OCI-LY7 (cell line): ENCODE measurements around the gene P4HA3. TPM values are rescaled to one million over a fixed set of nuclear protein-coding genes. Genes with fewer than 3 reads are reported as not detected.

Experiments used
- BruUV-seq: library from RNA; stranded (reverse); fragments of 400-500 nt; replicated peaks from 2 replicates; lab custom pipeline; 2021; lab: Mats Ljungman, UMichigan
- CTCF ChIA-PET: fragments of 300-600 bp; sonication (Branson Sonifier 250); formaldehyde crosslinking; loops from one replicate; lab custom pipeline; 2022; ENCODE audit warnings: antibody characterized with exemption; ENCODE audit not compliant: unreplicated experiment; lab: Charles Lee
- POLR2A ChIA-PET: fragments of 300-600 bp; sonication (Branson Sonifier 250); formaldehyde crosslinking; loops from one replicate; lab custom pipeline; 2022; ENCODE audit warnings: antibody characterized with exemption; lab: Charles Lee
- DNase-seq: peaks from one replicate; pipeline ENCODE4 v3.0.0-alpha.2; 2015; ENCODE audit warnings: low spot score
- H2AFZ ChIP-seq: fragments of 200-600 bp; sonication (generic), shearing (Covaris generic); 2 replicates; pipeline ENCODE4 v1.6.1; 2014; ENCODE audit warnings: mild to moderate bottlenecking, antibody characterized with exemption, low read length, moderate library complexity
- H3K27ac ChIP-seq: fragments of 200-600 bp; sonication (generic); 2 replicates; pipeline ENCODE4 v1.5.1; 2014; ENCODE audit warnings: mixed run types, low read depth, mild to moderate bottlenecking, moderate library complexity, low read length, inconsistent platforms; ENCODE audit not compliant: poor library complexity, severe bottlenecking
- H3K36me3 ChIP-seq: fragments of 200-600 bp; sonication (generic); 2 replicates; pipeline ENCODE4 v1.6.1; 2014; ENCODE audit warnings: mild to moderate bottlenecking, antibody characterized with exemption, low read length, moderate library complexity, mixed read lengths; ENCODE audit not compliant: insufficient read depth
- H3K4me1 ChIP-seq: fragments of 200-600 bp; sonication (generic); 2 replicates; pipeline ENCODE4 v1.5.1; 2014; ENCODE audit warnings: mild to moderate bottlenecking, low read length; ENCODE audit not compliant: insufficient read depth, poor library complexity, severe bottlenecking
- H3K4me2 ChIP-seq: fragments of 200-600 bp; sonication (generic); 2 replicates; pipeline ENCODE4 v1.6.1; 2014; ENCODE audit warnings: mild to moderate bottlenecking, low read length
- H3K4me3 ChIP-seq: fragments of 200-600 bp; sonication (generic); 2 replicates; pipeline ENCODE4 v1.5.1; 2014; ENCODE audit warnings: mild to moderate bottlenecking, low read depth, low read length; ENCODE audit not compliant: poor library complexity, severe bottlenecking
- H3K79me2 ChIP-seq: fragments of 200-600 bp; sonication (generic); 2 replicates; pipeline ENCODE4 v1.6.1; 2016; ENCODE audit warnings: low read depth, mild to moderate bottlenecking, low read length, moderate library complexity, mixed read lengths; ENCODE audit not compliant: insufficient read depth
- H3K9me2 ChIP-seq: fragments of 200-600 bp; sonication (generic); 2 replicates; pipeline ENCODE4 v1.6.1; 2016; ENCODE audit warnings: mild to moderate bottlenecking, low read length, mixed read lengths; ENCODE audit not compliant: insufficient read depth
- H3K9me3 ChIP-seq: fragments of 200-600 bp; sonication (generic); 2 replicates; pipeline ENCODE4 v1.6.1; 2014; ENCODE audit warnings: mild to moderate bottlenecking, mixed run types, low read length, mixed read lengths
- H4K20me1 ChIP-seq: fragments of 200-600 bp; sonication (generic); 2 replicates; pipeline ENCODE4 v1.6.1; 2014; ENCODE audit warnings: mild to moderate bottlenecking, antibody characterized with exemption, low read length, moderate library complexity, mixed read lengths; ENCODE audit not compliant: insufficient read depth
- EZH2phosphoT487 ChIP-seq: fragments of 200-600 bp; sonication (generic); IDR thresholded peaks from 2 replicates; pipeline ENCODE4 v1.6.1; 2018; ENCODE audit warnings: low read depth, borderline replicate concordance, mild to moderate bottlenecking, mixed run types, antibody characterized with exemption, low read length, moderate library complexity, mixed read lengths
- intact Hi-C: fragments of 100-400 bp; cut with micrococcal nuclease; formaldehyde crosslinking; loops from one replicate; pipeline ENCODE4 v1.10.0; 2022; ENCODE audit not compliant: unreplicated experiment
- total RNA-seq, 2 experiments: library from RNA; depleted of rRNA in 1 of 2; stranded (reverse); fragments of >200 nt in 1 of 2; shearing (Covaris generic) in 1 of 2; gene quantifications; 2 replicates each; pipeline ENCODE4 v1.2.3, GENCODE V29; 2014 to 2022
- TF ChIP-seq, protein P1 (sequence below): fragments of 200-600 bp; sonication (generic); conservative IDR thresholded peaks from 2 replicates; pipeline ENCODE4 v1.5.1; 2014; ENCODE audit warnings: mild to moderate bottlenecking, antibody characterized with exemption, low read length, moderate library complexity, mixed read lengths

P4HA3 gene
- total RNA-seq, 2 experiments from 2014 or later: not detected

DNA sequence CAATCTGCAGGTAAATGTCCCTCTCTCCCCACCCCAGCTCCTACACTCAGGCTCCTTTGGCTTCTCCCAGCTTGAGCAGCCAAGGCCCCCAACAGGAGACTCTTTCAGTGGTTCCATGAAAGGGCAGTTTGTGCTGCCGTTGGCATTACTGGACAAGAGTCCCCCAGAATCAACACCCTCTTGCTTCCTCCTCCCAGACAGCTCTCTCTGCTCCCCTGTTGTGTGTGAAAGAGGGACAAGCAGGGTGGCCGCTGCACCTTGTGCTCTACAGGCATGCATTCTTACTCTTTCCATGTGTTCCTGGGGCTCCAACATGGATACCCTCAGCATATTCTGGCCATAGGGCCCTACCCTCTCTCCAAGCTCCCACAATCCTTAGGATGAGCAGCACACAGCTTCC lies 48.7 kb downstream of the P4HA3 start:
- ChIA-PET POLR2A (no interaction called here), CTCF (no interaction called here)
- DNase-seq: no peak
- Histone ChIP-seq H4K20me1 (no peaks in the 10 kb centered on the region), H3K9me3 (no peaks in the 10 kb centered on the region; the same call in 1 of the 2 replicates), H3K4me1 (no peaks in the 10 kb centered on the region), H2AFZ (no peak overlapping the region), H3K9me2 (no peaks in the 10 kb centered on the region), H3K4me2 (no peak overlapping the region), H3K27ac (no peak overlapping the region), H3K79me2 (no peaks in the 10 kb centered on the region), H3K36me3 (no peaks in the 10 kb centered on the region), H3K4me3 (no peak overlapping the region)
- intact Hi-C loops: no loop called here
- TF ChIP-seq EZH2phosphoT487: no peak
- no TSS peak for BruUV-seq

DNA sequence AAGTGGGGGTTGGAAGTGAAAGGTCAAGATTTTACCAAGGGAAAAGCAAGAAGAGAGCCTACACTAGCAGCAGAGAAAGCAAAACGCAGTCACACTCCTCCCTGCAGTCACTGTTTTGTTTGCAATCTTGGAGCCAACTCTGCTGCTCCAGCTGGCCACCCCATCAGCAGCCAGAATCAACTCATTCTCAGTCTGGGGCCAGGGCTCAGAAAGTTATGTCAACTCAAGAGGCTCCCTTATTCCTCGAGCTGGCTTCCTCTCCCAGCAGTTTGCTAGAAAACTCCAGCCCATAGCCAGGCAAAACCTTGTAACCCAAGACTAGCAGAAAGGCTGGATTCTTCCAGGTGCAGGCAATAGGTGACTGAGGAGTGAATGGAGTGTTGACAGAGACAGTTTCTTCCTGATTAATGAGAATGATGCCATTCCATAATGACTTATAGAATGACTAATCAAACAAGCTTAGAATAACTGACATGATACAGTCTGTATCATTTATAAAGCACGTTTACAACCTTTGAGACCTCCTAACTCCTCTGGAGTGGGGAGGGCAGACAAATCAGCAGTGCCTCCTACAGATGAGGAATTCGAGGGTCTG lies 53.4 kb downstream of the P4HA3 start:
- H3K9me3 ChIP-seq: no peaks in the 10 kb centered on the region; the same call in 1 of the 2 replicates
- no peaks in the 10 kb centered on the region for H3K79me2 ChIP-seq
- H4K20me1 ChIP-seq: no peaks in the 10 kb centered on the region
- BruUV-seq: no TSS peak
- no peaks in the 10 kb centered on the region for H3K4me1 ChIP-seq
- no peaks in the 10 kb centered on the region for H3K9me2 ChIP-seq
- H3K27ac ChIP-seq: no peak overlapping the region
- intact Hi-C loops: loop anchor here (5.0 kb wide), 1 partner anchor 189 kb away; no protein-coding TSS in a partner anchor
- no peak for DNase-seq
- POLR2A ChIA-PET: interaction anchor here (0.9 kb wide), 1 partner anchor 125 kb away, joined by 3 read pairs; no protein-coding TSS in a partner anchor
- peaks cover 9% of the 10 kb centered on the region; the same call in 1 of the 2 replicates for H3K36me3 ChIP-seq
- no peak overlapping the region for H3K4me2 ChIP-seq
- H2AFZ ChIP-seq: no peak overlapping the region
- CTCF ChIA-PET: no interaction called here
- no peak for TF ChIP-seq EZH2phosphoT487
- TF ChIP-seq, protein P1, sequence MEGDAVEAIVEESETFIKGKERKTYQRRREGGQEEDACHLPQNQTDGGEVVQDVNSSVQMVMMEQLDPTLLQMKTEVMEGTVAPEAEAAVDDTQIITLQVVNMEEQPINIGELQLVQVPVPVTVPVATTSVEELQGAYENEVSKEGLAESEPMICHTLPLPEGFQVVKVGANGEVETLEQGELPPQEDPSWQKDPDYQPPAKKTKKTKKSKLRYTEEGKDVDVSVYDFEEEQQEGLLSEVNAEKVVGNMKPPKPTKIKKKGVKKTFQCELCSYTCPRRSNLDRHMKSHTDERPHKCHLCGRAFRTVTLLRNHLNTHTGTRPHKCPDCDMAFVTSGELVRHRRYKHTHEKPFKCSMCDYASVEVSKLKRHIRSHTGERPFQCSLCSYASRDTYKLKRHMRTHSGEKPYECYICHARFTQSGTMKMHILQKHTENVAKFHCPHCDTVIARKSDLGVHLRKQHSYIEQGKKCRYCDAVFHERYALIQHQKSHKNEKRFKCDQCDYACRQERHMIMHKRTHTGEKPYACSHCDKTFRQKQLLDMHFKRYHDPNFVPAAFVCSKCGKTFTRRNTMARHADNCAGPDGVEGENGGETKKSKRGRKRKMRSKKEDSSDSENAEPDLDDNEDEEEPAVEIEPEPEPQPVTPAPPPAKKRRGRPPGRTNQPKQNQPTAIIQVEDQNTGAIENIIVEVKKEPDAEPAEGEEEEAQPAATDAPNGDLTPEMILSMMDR: no peak
- H3K4me3 ChIP-seq: no peak overlapping the region

DNA sequence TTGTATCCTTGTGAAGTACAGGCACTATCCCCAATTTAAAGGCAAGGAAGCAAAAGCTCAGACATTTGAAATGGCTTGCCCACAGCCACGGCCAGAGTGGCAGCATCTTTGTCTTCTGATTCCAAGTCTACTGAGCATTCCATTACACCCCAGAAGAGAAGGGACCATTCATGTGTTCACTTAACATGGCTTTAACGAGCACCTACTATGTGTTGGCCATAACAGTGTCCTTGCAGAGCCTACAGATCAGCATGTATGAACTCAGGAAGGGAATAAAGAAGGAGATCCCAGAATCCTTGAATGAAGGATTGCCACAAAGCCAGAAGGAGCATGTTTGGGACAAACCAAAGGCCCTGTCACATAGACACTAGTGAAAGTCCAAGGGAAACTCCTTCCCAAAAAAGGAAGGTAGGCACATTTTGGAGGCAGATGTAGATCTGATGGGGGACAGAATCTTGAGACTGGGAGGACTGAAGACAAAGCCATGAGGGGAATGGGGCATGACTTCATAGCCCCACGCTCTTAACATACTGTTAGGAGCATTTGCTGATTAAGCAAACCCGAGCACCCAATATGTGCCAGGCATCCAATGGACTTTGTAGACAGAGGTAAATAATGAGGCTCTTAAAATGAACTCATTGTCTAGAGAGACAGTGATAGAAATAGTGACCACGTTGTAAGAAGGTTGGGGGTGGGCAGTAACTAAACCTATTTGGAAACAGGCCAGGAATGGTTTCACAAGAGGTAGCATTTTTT lies 54.9 kb downstream of the P4HA3 start:
- intact Hi-C loops: loop anchor here (1.0 to 5.0 kb wide), 2 partner anchors 191 to 292 kb away; no protein-coding TSS in a partner anchor
- BruUV-seq: no TSS peak
- Histone ChIP-seq H3K36me3 (peaks cover 13% of the 10 kb centered on the region; the same call in 1 of the 2 replicates), H3K4me3 (no peak overlapping the region), H3K27ac (no peak overlapping the region), H2AFZ (no peak overlapping the region), H3K9me3 (no peaks in the 10 kb centered on the region; the same call in 1 of the 2 replicates), H3K79me2 (no peaks in the 10 kb centered on the region), H3K9me2 (no peaks in the 10 kb centered on the region), H4K20me1 (no peaks in the 10 kb centered on the region), H3K4me1 (no peaks in the 10 kb centered on the region), H3K4me2 (no peak overlapping the region)
- TF ChIP-seq, protein P1: no peak
- no peak for TF ChIP-seq EZH2phosphoT487
- POLR2A ChIA-PET: interaction anchor here (1.0 kb wide), 1 partner anchor 17 kb away, joined by 3 read pairs; no protein-coding TSS in a partner anchor
- CTCF ChIA-PET: interaction anchor here (1.4 kb wide), 1 partner anchor 86 kb away, joined by 3 read pairs; the partner anchor contains the start of genes C2CD3 and PPME1
- no peak for DNase-seq
